Lower leg skin (tissue), 3 donors: ENCODE data around the gene WDR54.
"Not testable (repeated sequence)": the region's sequence is repeated elsewhere in the genome, so short reads cannot be mapped to it uniquely, and the experiment has no call there.

Source experiments
- CTCF ChIP-seq, 3 donors: fragments of 450-650 bp; IDR thresholded peaks; one replicate each; pipeline ENCODE4 v1.5.1; 2016; ENCODE audit warnings: antibody characterized with exemption in 3 of 3, mild to moderate bottlenecking in 3 of 3, moderate library complexity in 2 of 3
- POLR2A ChIP-seq, 2 donors: fragments of 450-650 bp; IDR thresholded peaks; one replicate each; pipeline ENCODE4 v1.6.1; 2016 to 2017; ENCODE audit warnings: antibody characterized with exemption in 2 of 2, mild to moderate bottlenecking in 1 of 2, moderate library complexity in 1 of 2

- not testable (repeated sequence) for TF ChIP-seq CTCF, POLR2A (IDR thresholded peaks at IDR 0.05)
Observed at GRCh38 chr2:74442483-74443297, 21.2 kb downstream of the WDR54 start.
